Adrenal gland (tissue), 12 donors: ENCODE measurements around the gene RPS6KA1. TPM values are rescaled to one million over a fixed set of nuclear protein-coding genes. Genes with fewer than 3 reads are reported as not detected.

ENCODE experiments used
- DNase-seq, 7 donors: peaks; one replicate each; pipeline ENCODE4 v3.0.0-alpha.2; 2019 to 2020
- H3K27ac ChIP-seq, 5 donors: fragments of 200-600 bp; sonication (generic) in 4 of 5; 1 replicate in 3 of 5; 2 replicates in 2 of 5; pipeline versions ENCODE4 v1.5.1 to v1.8.0; 2016 to 2020; ENCODE audit warnings: mild to moderate bottlenecking in 1 of 5
- H3K27me3 ChIP-seq: fragments of 200-600 bp; 2 replicates; pipeline ENCODE4 v1.8.0; 2021
- H3K36me3 ChIP-seq, 2 donors: fragments of 200-600 bp; replicated peaks in 1 of 2; 1 replicate in 1 of 2; 2 replicates in 1 of 2; pipeline versions ENCODE4 v1.5.1 to v1.8.0; 2018 to 2022
- H3K4me1 ChIP-seq, 2 donors: fragments of 200-600 bp; replicated peaks in 1 of 2; 1 replicate in 1 of 2; 2 replicates in 1 of 2; pipeline versions ENCODE4 v1.5.1 to v1.8.0; 2018 to 2021
- H3K4me3 ChIP-seq, 4 donors: fragments of 200-600 bp; sonication (generic) in 3 of 4; one replicate each; pipeline ENCODE4 v1.5.1; 2016 to 2018
- H3K9me3 ChIP-seq, 3 donors: fragments of 200-600 bp; sonication (generic) in 1 of 3; replicated peaks in 1 of 3; 1 replicate in 2 of 3; 2 replicates in 1 of 3; pipeline versions ENCODE4 v1.5.1 to v1.8.0; 2016 to 2021
- CTCF ChIP-seq, 6 experiments: fragments of 450-650 bp in 4 of 6; fragments of 200-600 bp in 2 of 6; sonication (generic) in 1 of 6; IDR thresholded peaks; 1 replicate in 5 of 6; 2 replicates in 1 of 6; pipeline versions ENCODE4 v1.5.1 to v1.8.0; 2016 to 2021; ENCODE audit warnings: antibody characterized with exemption in 6 of 6, mild to moderate bottlenecking in 2 of 6, moderate library complexity in 1 of 6
- POLR2A ChIP-seq, 2 donors: fragments of 450-650 bp; IDR thresholded peaks; one replicate each; pipeline ENCODE4 v1.6.1; 2017; ENCODE audit warnings: antibody characterized with exemption in 2 of 2, mild to moderate bottlenecking in 2 of 2, moderate library complexity in 1 of 2
- WGBS, 4 donors: extraction: QIAGEN DNeasy Blood & Tissue Kit in 2 of 4; methylation state at CpG; one replicate each; pipeline versions ENCODE4 v1.1.5 to v1.1.7; 2013 to 2017; 5-methylcytosine and 5-hydroxymethylcytosine counted together
- intact Hi-C, 2 donors: fragments of 100-400 bp; cut with DNase I; formaldehyde crosslinking; loops; one replicate each; pipeline versions ENCODE4 v1.14.1 to v1.15.0; 2022 to 2023
- microRNA counts, 2 donors: library from miRNA; unstranded; fragments of <30 nt; microRNA quantifications; one replicate each; lab custom pipeline; 2016
- microRNA-seq, 3 donors: library from miRNA; unstranded; fragments of <30 nt; microRNA quantifications; one replicate each; pipeline ENCODE4, GENCODE V29; 2017 to 2020
- polyA plus RNA-seq, 3 donors: library from polyadenylated mRNA; stranded (reverse); fragments of 200-250 nt in 2 of 3; fragments of 350-450 nt in 1 of 3; fragmentation: Illumina TruSeq in 1 of 3; extraction: RNeasy Lipid Tissue Mini Kit (QIAGEN cat#74804) in 1 of 3; gene quantifications; one replicate each; pipeline ENCODE4 v1.2.3, GENCODE V29; 2013 to 2014
- small RNA-seq, 2 donors: library from RNA; depleted of rRNA; stranded (forward); fragments of <200 nt; gene quantifications; one replicate each; pipeline ENCODE3, GENCODE V24; 2016
- total RNA-seq, 9 donors: library from RNA; depleted of rRNA in 4 of 9; stranded (reverse); fragments of >200 nt in 4 of 9; fragments of 120-200 nt in 1 of 9; fragmentation: NEBNext Ultra II Directional in 1 of 9; extraction: Animal tissue kit (Norgen Biotek cat#: 25700) in 1 of 9; gene quantifications; one replicate each; pipeline versions ENCODE4 v1.1.0 to v1.2.4, GENCODE V29; 2013 to 2023
- donor health status: healthy with polysubstance abuse.
- donor health status: Bipolar disorder and iron deficiency.
- donor health status: DM: yes; HTN: yes; CAD: no.
- donor health status: DM: no; HTN: no; CAD: no.
- donor health status: DM: no; HTN: no; CAD: no.
- donor health status: DM: yes; HTN: yes; CAD: no.

RPS6KA1 gene
- total and polyA plus RNA-seq, 12 donors = 17.1 to 51.5 (median 40.1) TPM

- H3K27ac ChIP-seq = no peak overlapping the region
- no peak for DNase-seq
- H3K9me3 ChIP-seq = no peaks in the 10 kb centered on the region
- 92 to 100% (median 96%) methylated on average over 1 of the region's 1 CpG for WGBS, 4 donors
- no peak for TF ChIP-seq CTCF (IDR thresholded peaks at IDR 0.05)
- no peak for TF ChIP-seq POLR2A (IDR thresholded peaks at IDR 0.05)
- H3K4me3 ChIP-seq = no peak overlapping the region
- H3K36me3 ChIP-seq = no peaks in the 10 kb centered on the region
- intact Hi-C loops = no loop called here
- peaks cover 9 to 16% of the 10 kb centered on the region in 2 donors for H3K4me1 ChIP-seq
- H3K27me3 ChIP-seq = no peaks in the 10 kb centered on the region
Measured at GRCh38 chr1:26614655-26615411, 85.3 kb downstream of the RPS6KA1 start.

GRCh38 chr1:26616881-26617280, 87.3 kb downstream of the RPS6KA1 start:
- no peaks in the 10 kb centered on the region for H3K27me3 ChIP-seq
- no peak overlapping the region for H3K27ac ChIP-seq
- peaks cover 9 to 19% of the 10 kb centered on the region in 2 donors for H3K4me1 ChIP-seq
- DNase-seq = no peak
- TF ChIP-seq CTCF (IDR thresholded peaks at IDR 0.05) = no peak
- no peak for TF ChIP-seq POLR2A (IDR thresholded peaks at IDR 0.05)
- no peaks in the 10 kb centered on the region for H3K9me3 ChIP-seq
- no peak overlapping the region for H3K4me3 ChIP-seq
- no peaks in the 10 kb centered on the region for H3K36me3 ChIP-seq
- intact Hi-C loops = no loop called here
- 78 to 93% (median 84%) methylated on average over 2 of the region's 2 CpGs for WGBS, 4 donors

- Histone ChIP-seq H3K9me3 (no peaks in the 10 kb centered on the region), H3K4me1 (peaks cover 9 to 23% of the 10 kb centered on the region in 2 donors), H3K4me3 (no peak overlapping the region), H3K27ac (peak overlapping the region in 2 of 5 donors; percentile 4 to 99), H3K27me3 (no peaks in the 10 kb centered on the region), H3K36me3 (no peaks in the 10 kb centered on the region)
- TF ChIP-seq POLR2A (IDR thresholded peaks at IDR 0.05) = no peak
- TF ChIP-seq CTCF (IDR thresholded peaks at IDR 0.05) = no peak
- WGBS, 4 donors = 70 to 75% (median 71%) methylated on average over 3 of the region's 3 CpGs
- DNase-seq = no peak
- intact Hi-C loops = no loop called here
Measured at GRCh38 chr1:26618561-26618960, 89.0 kb downstream of the RPS6KA1 start.

MicroRNA genes within 50 kb of the gene (microRNA counts, 767-probe panel; counts per million panel counts)
- 0 counts per million in 2 donors for microRNA hsa-miR-1976 (lab: Ali Mortazavi, UCI)

Small RNA genes lying within 50 kb of the gene (microRNA-seq; reads per million reads assigned to microRNA genes)
- gene MIR1976 = 3.1 to 17.3 (median 4.5) reads per million in 3 donors

Small RNA genes lying within 50 kb of the gene (small RNA-seq; reads per million reads assigned to genes)
- 0.08 to 0.12 reads per million in 2 donors for gene MIR1976
- gene RF00019 = 0 reads per million in 2 donors
- gene RNU7-29P = 0 reads per million in 2 donors

Other genes with a start within 250 kb of the RPS6KA1 start
- 100 to 1,000 TPM in 3 of 9 donors, 10 to 100 TPM in 6; 21.0 to 123 (median 72.5) TPM for gene SH3BGRL3, start 249.7 kb upstream of the RPS6KA1 start, total RNA-seq
- 100 to 1,000 TPM; 178 to 350 (median 321) TPM for gene SH3BGRL3, start 249.7 kb upstream of the RPS6KA1 start, polyA plus RNA-seq
- 10 to 100 TPM in 6 of 9 donors, 1 to 10 TPM in 3; 5.3 to 28.5 (median 13.3) TPM for gene UBXN11, start 223.1 kb upstream of the RPS6KA1 start, total RNA-seq
- 100 to 1,000 TPM in 1 of 3 donors, 10 to 100 TPM in 1, 1 to 10 TPM in 1; 5.9 to 154 (median 53.1) TPM for gene UBXN11, start 223.1 kb upstream of the RPS6KA1 start, polyA plus RNA-seq
- 1 to 10 TPM in 7 of 9 donors, not detected in 2; 2.5 to 8.9 (median 4.5) TPM for gene CD52, start 211.8 kb upstream of the RPS6KA1 start, total RNA-seq
- gene CD52, start 211.8 kb upstream of the RPS6KA1 start, polyA plus RNA-seq = 100 to 1,000 TPM in 1 of 3 donors, 10 to 100 TPM in 2; 13.6 to 239 (median 14.1) TPM
- under 1 TPM in 1 of 9 donors, not detected in 8; 0.17 TPM for gene CRYBG2, start 175.6 kb upstream of the RPS6KA1 start, total RNA-seq
- gene CRYBG2, start 175.6 kb upstream of the RPS6KA1 start, polyA plus RNA-seq = under 1 TPM in 2 of 3 donors, not detected in 1; 0.20 to 0.48 TPM
- under 1 TPM in 1 of 9 donors, not detected in 8; 0.25 TPM for gene ZNF683, start 157.0 kb upstream of the RPS6KA1 start, total RNA-seq
- under 1 TPM in 2 of 3 donors, not detected in 1; 0.20 to 0.24 TPM for gene ZNF683, start 157.0 kb upstream of the RPS6KA1 start, polyA plus RNA-seq
- gene LIN28A, start 118.9 kb upstream of the RPS6KA1 start, total RNA-seq = 1 to 10 TPM in 1 of 9 donors, under 1 TPM in 2, not detected in 6; 0.23 to 1.2 (median 0.72) TPM
- not detected for gene LIN28A, start 118.9 kb upstream of the RPS6KA1 start, polyA plus RNA-seq
- gene DHDDS, start 97.4 kb upstream of the RPS6KA1 start, total RNA-seq = 10 to 100 TPM; 33.2 to 64.9 (median 44.1) TPM
- 10 to 100 TPM; 24.0 to 77.2 (median 31.5) TPM for gene DHDDS, start 97.4 kb upstream of the RPS6KA1 start, polyA plus RNA-seq
- gene HMGN2, start 57.3 kb upstream of the RPS6KA1 start, total RNA-seq = 100 to 1,000 TPM; 118 to 483 (median 293) TPM
- gene HMGN2, start 57.3 kb upstream of the RPS6KA1 start, polyA plus RNA-seq = 100 to 1,000 TPM; 313 to 415 (median 404) TPM
- 10 to 100 TPM; 28.6 to 90.3 (median 55.6) TPM for gene ARID1A, start 166.3 kb downstream of the RPS6KA1 start, total RNA-seq
- 10 to 100 TPM; 11.3 to 33.7 (median 24.5) TPM for gene ARID1A, start 166.3 kb downstream of the RPS6KA1 start, polyA plus RNA-seq